Measurements from ENCODE around the gene MYO1B.

The MYO1B gene

GRCh38 chr2:191352536-191352935, 107.3 kb downstream of the MYO1B start:
- no peak overlapping the region for H3K27ac ChIP-seq (ENCODE audit: low read length)
- H3K36me3 ChIP-seq (ENCODE audit: insufficient read depth, low read depth, low read length), result peaks cover 40% of the 10 kb centered on the region; the same call in 1 of the 2 replicates
- H3K9me3 ChIP-seq (ENCODE audit: insufficient read depth, low read depth, low read length), result no peaks in the 10 kb centered on the region; the same call in 1 of the 2 replicates
- no peaks in the 10 kb centered on the region for H3K27me3 ChIP-seq (ENCODE audit: insufficient read depth, low read length)
- no peak overlapping the region for H3K9ac ChIP-seq (ENCODE audit: low read depth, low read length)
- H3K4me3 ChIP-seq (ENCODE audit: low read length), result no peak overlapping the region
- no peaks in the 10 kb centered on the region for H3K4me1 ChIP-seq (ENCODE audit: insufficient read depth, low read length)

- H3K27me3 ChIP-seq (ENCODE audit: insufficient read depth, low read length), result no peaks in the 10 kb centered on the region
Observed at GRCh38 chr2:191355170-191355758, 110.1 kb downstream of the MYO1B start.

GRCh38 chr2:191357678-191358077, 112.5 kb downstream of the MYO1B start:
- H3K27ac ChIP-seq (ENCODE audit: low read length), result no peak overlapping the region
- H3K36me3 ChIP-seq (ENCODE audit: insufficient read depth, low read depth, low read length), result peaks cover 40% of the 10 kb centered on the region
- H3K4me1 ChIP-seq (ENCODE audit: insufficient read depth, low read length), result no peaks in the 10 kb centered on the region
- no peaks in the 10 kb centered on the region; the same call in 1 of the 2 replicates for H3K9me3 ChIP-seq (ENCODE audit: insufficient read depth, low read depth, low read length)
- no peak overlapping the region for H3K4me3 ChIP-seq (ENCODE audit: low read length)
- no peaks in the 10 kb centered on the region for H3K27me3 ChIP-seq (ENCODE audit: insufficient read depth, low read length)
- no peak overlapping the region for H3K9ac ChIP-seq (ENCODE audit: low read depth, low read length)

More at GRCh38 chr2:191355170-191355758, 110.1 kb downstream of the MYO1B start:
- no peaks in the 10 kb centered on the region for H3K4me1 ChIP-seq (ENCODE audit: insufficient read depth, low read length)
- H3K27ac ChIP-seq (ENCODE audit: low read length), result no peak overlapping the region
- H3K36me3 ChIP-seq (ENCODE audit: insufficient read depth, low read depth, low read length), result peaks cover 22% of the 10 kb centered on the region; the same call in 1 of the 2 replicates
- H3K9ac ChIP-seq (ENCODE audit: low read depth, low read length), result no peak overlapping the region
- no peak overlapping the region for H3K4me3 ChIP-seq (ENCODE audit: low read length)
- no peaks in the 10 kb centered on the region; the same call in 1 of the 2 replicates for H3K9me3 ChIP-seq (ENCODE audit: insufficient read depth, low read depth, low read length)

- H3K4me1 ChIP-seq (ENCODE audit: insufficient read depth, low read length), result no peaks in the 10 kb centered on the region
- H3K9ac ChIP-seq (ENCODE audit: low read depth, low read length), result no peak overlapping the region
- no peaks in the 10 kb centered on the region for H3K27me3 ChIP-seq (ENCODE audit: insufficient read depth, low read length)
- no peaks in the 10 kb centered on the region; the same call in 1 of the 2 replicates for H3K9me3 ChIP-seq (ENCODE audit: insufficient read depth, low read depth, low read length)
- H3K27ac ChIP-seq (ENCODE audit: low read length), result no peak overlapping the region
- H3K4me3 ChIP-seq (ENCODE audit: low read length), result no peak overlapping the region
- H3K36me3 ChIP-seq (ENCODE audit: insufficient read depth, low read depth, low read length), result peaks cover 38% of the 10 kb centered on the region
Observed at GRCh38 chr2:191358325-191359025, 113.3 kb downstream of the MYO1B start.

DNA sequence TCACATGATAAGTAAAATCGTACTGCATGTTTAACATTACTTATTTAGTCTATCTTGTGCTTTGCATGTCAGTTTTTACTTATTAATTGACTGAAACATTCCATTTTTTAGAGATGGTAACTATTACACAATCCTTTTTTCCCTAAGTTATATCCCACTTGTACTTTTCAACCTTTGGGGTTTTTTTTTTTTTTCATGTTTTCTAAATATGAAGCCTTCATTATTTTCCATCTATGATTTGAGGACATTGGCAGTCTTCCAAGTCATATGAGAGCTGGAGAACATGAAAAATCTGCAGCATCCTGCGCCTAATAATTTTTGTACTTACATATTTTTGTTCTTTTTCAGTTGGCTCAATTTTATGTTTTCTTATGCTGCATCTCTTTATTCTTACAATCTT, 113.9 kb downstream of the MYO1B start:
- Histone ChIP-seq H3K4me1 (ENCODE audit: insufficient read depth, low read length) (no peaks in the 10 kb centered on the region), H3K9me3 (ENCODE audit: insufficient read depth, low read depth, low read length) (no peaks in the 10 kb centered on the region; the same call in 1 of the 2 replicates), H3K27me3 (ENCODE audit: insufficient read depth, low read length) (no peaks in the 10 kb centered on the region), H3K9ac (ENCODE audit: low read depth, low read length) (no peak overlapping the region), H3K36me3 (ENCODE audit: insufficient read depth, low read depth, low read length) (peaks cover 40% of the 10 kb centered on the region), H3K4me3 (ENCODE audit: low read length) (no peak overlapping the region), H3K27ac (ENCODE audit: low read length) (no peak overlapping the region)

GRCh38 chr2:191360918-191361317, 115.7 kb downstream of the MYO1B start:
- Histone ChIP-seq H3K9ac (ENCODE audit: low read depth, low read length) (no peak overlapping the region), H3K27me3 (ENCODE audit: insufficient read depth, low read length) (no peaks in the 10 kb centered on the region), H3K4me1 (ENCODE audit: insufficient read depth, low read length) (no peaks in the 10 kb centered on the region), H3K4me3 (ENCODE audit: low read length) (no peak overlapping the region), H3K27ac (ENCODE audit: low read length) (no peak overlapping the region), H3K9me3 (ENCODE audit: insufficient read depth, low read depth, low read length) (no peaks in the 10 kb centered on the region), H3K36me3 (ENCODE audit: insufficient read depth, low read depth, low read length) (peaks cover 49% of the 10 kb centered on the region)

- no peak overlapping the region for H3K4me3 ChIP-seq (ENCODE audit: low read length)
- peaks cover 65% of the 10 kb centered on the region for H3K36me3 ChIP-seq (ENCODE audit: insufficient read depth, low read depth, low read length)
- no peak overlapping the region for H3K9ac ChIP-seq (ENCODE audit: low read depth, low read length)
- H3K27me3 ChIP-seq (ENCODE audit: insufficient read depth, low read length), result no peaks in the 10 kb centered on the region
- no peak overlapping the region for H3K27ac ChIP-seq (ENCODE audit: low read length)
- H3K4me1 ChIP-seq (ENCODE audit: insufficient read depth, low read length), result no peaks in the 10 kb centered on the region
- no peaks in the 10 kb centered on the region for H3K9me3 ChIP-seq (ENCODE audit: insufficient read depth, low read depth, low read length)
Observed at GRCh38 chr2:191362841-191363240, 117.6 kb downstream of the MYO1B start.

GRCh38 chr2:191363267-191363666, 118.1 kb downstream of the MYO1B start:
- Histone ChIP-seq H3K9me3 (ENCODE audit: insufficient read depth, low read depth, low read length) (no peaks in the 10 kb centered on the region), H3K9ac (ENCODE audit: low read depth, low read length) (no peak overlapping the region), H3K36me3 (ENCODE audit: insufficient read depth, low read depth, low read length) (peaks cover 68% of the 10 kb centered on the region), H3K4me3 (ENCODE audit: low read length) (no peak overlapping the region), H3K27me3 (ENCODE audit: insufficient read depth, low read length) (no peaks in the 10 kb centered on the region), H3K4me1 (ENCODE audit: insufficient read depth, low read length) (no peaks in the 10 kb centered on the region), H3K27ac (ENCODE audit: low read length) (no peak overlapping the region)

DNA sequence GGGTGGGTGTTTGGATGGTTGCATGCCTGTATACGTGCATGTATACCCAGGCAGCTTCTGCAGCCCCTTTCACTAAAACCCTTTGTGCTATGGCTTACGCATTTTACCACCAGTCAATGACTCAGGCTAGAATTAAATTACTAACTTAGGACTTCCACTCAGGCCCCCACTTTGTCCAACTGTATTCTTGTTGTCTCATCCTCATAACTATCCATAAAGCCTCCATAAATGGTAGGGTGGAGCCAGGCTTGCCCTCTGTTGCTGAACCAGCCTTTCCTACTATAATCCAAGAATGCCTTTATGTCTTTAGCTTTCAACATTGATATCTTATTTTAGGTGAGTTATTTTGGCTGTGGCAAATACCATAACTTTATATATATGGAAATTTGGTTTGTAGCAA, 119.9 kb downstream of the MYO1B start:
- Histone ChIP-seq H3K9me3 (ENCODE audit: insufficient read depth, low read depth, low read length) (no peaks in the 10 kb centered on the region), H3K27ac (ENCODE audit: low read length) (no peak overlapping the region), H3K4me1 (ENCODE audit: insufficient read depth, low read length) (no peaks in the 10 kb centered on the region), H3K27me3 (ENCODE audit: insufficient read depth, low read length) (no peaks in the 10 kb centered on the region), H3K4me3 (ENCODE audit: low read length) (no peak overlapping the region), H3K36me3 (ENCODE audit: insufficient read depth, low read depth, low read length) (peaks cover 74% of the 10 kb centered on the region), H3K9ac (ENCODE audit: low read depth, low read length) (no peak overlapping the region)

GRCh38 chr2:191366199-191366598, 121.0 kb downstream of the MYO1B start:
- no peaks in the 10 kb centered on the region for H3K4me1 ChIP-seq (ENCODE audit: insufficient read depth, low read length)
- peaks cover 78% of the 10 kb centered on the region for H3K36me3 ChIP-seq (ENCODE audit: insufficient read depth, low read depth, low read length)
- H3K9ac ChIP-seq (ENCODE audit: low read depth, low read length), result no peak overlapping the region
- H3K4me3 ChIP-seq (ENCODE audit: low read length), result no peak overlapping the region
- H3K27ac ChIP-seq (ENCODE audit: low read length), result no peak overlapping the region
- H3K9me3 ChIP-seq (ENCODE audit: insufficient read depth, low read depth, low read length), result no peaks in the 10 kb centered on the region
- no peaks in the 10 kb centered on the region for H3K27me3 ChIP-seq (ENCODE audit: insufficient read depth, low read length)

DNA sequence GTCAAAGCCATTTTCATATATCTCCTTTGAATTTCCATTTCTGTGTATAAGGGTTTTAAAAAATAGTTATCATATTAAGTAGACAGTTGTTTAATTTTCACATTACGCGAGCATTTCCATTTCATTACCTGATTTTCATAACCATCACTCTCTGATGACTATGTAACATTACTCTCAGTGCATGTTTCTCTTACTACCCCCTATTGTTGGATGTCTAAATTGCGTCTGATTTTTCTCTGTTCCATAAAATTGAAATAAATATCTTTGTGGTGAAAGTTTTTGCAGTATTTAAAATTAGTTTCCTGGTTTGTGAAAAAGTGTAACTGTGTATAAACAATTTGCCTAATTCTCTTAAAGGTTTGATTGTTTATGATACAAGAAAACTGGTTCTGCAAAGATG, 123.8 kb downstream of the MYO1B start:
- H3K9me3 ChIP-seq (ENCODE audit: insufficient read depth, low read depth, low read length), result no peaks in the 10 kb centered on the region
- no peak overlapping the region for H3K27ac ChIP-seq (ENCODE audit: low read length)
- H3K4me1 ChIP-seq (ENCODE audit: insufficient read depth, low read length), result no peaks in the 10 kb centered on the region
- H3K9ac ChIP-seq (ENCODE audit: low read depth, low read length), result no peak overlapping the region
- peaks cover 70% of the 10 kb centered on the region for H3K36me3 ChIP-seq (ENCODE audit: insufficient read depth, low read depth, low read length)
- H3K27me3 ChIP-seq (ENCODE audit: insufficient read depth, low read length), result no peaks in the 10 kb centered on the region
- H3K4me3 ChIP-seq (ENCODE audit: low read length), result no peak overlapping the region

GRCh38 chr2:191374366-191374765, 129.2 kb downstream of the MYO1B start:
- Histone ChIP-seq H3K27ac (ENCODE audit: low read length) (no peak overlapping the region), H3K9me3 (ENCODE audit: insufficient read depth, low read depth, low read length) (no peaks in the 10 kb centered on the region), H3K4me3 (ENCODE audit: low read length) (no peak overlapping the region), H3K4me1 (ENCODE audit: insufficient read depth, low read length) (0 out of 2 replicates have a peak, but pooled peaks cover 5% of the 10 kb centered on the region), H3K36me3 (ENCODE audit: insufficient read depth, low read depth, low read length) (peaks cover 37% of the 10 kb centered on the region), H3K9ac (ENCODE audit: low read depth, low read length) (no peak overlapping the region), H3K27me3 (ENCODE audit: insufficient read depth, low read length) (no peaks in the 10 kb centered on the region)
